Stimulated activated CD4-positive, alpha-beta T cell treated with anti-CD3 and anti-CD28 coated beads, Interleukin-2, amount 100 ng/mL, for 4 hours (primary cell): ENCODE data around the gene CUL2.
"Not testable (repeated sequence)": the region's sequence is repeated elsewhere in the genome, so short reads cannot be mapped to it uniquely, and the experiment has no call there.

Source experiments
- DNase-seq: peaks from one replicate; pipeline ENCODE4 v3.0.0-alpha.2; 2020; ENCODE audit warnings: low read depth

Gene CUL2

DNA sequence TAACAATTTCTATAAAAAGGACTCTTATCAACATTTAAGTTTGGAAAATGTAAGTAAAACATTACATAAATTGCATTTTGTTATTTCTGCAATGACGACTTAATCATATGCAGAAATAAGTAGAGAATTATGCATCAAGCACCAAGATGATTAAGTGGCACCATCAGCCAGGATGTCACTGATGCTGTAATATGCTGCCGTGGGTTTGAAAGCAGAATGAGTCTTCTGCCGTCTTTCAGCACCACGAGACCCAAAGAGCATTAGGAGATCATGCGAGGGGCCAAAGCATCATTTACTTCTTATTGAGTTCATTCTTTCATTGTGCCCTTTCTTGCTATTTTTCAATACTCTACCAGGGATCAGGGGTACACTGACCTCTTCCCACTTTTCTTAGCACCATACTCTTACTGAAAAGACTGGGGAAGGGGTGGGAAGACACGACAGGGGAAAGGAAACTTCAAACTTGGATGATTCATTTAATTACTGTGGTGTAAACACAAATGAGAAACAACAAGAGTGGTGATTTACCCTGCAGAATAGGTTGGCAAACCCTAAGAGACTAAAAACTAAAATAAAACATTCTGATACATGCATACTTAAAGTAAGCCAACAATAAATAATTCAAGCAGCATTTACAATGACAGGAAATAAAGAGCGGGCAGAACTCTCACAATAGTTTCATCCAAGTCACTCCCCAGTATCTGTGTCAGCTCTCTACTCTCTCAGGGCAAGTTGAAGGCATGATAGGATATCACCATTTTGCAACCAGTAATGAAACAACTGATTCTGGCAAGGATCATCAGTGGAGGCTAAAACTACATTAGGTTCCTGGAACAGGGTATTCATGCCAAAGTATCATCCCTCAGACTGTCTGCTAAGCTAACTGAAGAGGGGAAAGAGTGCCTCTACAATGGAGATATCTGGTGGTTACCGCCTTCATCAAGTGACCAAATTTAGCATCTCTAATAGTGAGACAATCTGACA lies 70.8 kb downstream of the CUL2 start:
- DNase-seq, result no peak

DNA sequence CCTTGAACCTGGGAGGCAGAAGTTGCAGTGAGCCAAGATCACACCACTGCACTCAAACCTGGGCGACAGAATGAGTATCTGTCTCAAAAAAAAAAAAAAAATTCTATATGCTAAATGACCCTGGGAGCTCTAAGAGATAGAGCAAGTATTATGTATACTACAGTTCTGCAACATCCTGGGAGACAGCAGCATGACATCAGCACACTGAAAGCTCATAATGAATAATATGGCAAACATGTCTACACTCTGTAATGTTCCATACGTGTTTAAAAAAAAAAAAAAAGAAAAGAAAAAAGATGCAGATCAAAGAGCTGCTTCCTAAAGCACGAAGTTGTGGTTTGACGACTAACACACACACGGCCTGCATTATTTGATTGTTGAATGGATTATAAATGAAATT lies 72.5 kb downstream of the CUL2 start:
- DNase-seq, result no peak

DNA sequence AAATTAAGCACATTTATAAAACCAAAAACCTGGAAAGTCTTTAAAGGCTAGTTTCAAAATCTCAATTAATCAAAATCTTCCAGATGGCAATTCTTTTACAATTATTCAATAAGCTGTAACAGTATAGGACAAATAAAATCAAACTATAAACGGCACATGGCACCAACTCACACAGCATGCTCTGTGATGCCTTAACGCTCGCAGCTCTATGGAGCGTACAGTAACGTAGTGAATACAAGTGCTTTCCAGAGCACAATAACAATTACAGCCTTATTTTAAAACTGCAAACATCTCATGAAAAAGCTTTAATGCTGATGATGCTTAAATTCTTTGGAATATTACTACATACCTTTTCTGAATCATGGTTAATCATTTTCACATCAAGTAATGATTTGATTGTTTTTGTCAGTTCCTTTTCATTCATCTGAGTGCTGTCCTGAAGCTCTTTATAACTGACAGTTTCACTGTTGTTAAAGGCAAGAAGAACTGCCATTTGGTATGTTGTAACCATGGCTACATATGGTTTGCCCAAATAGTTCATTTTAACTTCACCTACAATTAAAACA lies 74.2 kb downstream of the CUL2 start:
- DNase-seq, result no peak

DNA sequence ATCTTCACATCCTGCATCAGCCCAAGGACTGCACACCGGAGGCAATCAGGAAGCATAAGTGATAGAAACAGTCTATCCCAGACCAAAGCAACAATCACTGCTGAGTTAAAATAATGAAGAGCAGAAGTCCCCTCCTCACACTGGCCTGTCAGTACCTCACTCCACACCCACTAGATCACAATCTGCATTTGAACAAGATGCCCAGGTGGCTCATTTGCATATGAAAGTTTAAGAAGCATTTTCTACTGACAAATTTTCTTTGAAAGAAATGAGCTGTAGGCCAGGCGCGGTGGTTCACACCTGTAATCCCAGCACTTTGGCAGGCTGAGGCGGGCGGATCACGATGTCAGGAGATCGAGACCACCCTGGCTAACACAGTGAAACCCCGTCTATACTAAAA lies 77.4 kb downstream of the CUL2 start:
- no peak for DNase-seq

DNA sequence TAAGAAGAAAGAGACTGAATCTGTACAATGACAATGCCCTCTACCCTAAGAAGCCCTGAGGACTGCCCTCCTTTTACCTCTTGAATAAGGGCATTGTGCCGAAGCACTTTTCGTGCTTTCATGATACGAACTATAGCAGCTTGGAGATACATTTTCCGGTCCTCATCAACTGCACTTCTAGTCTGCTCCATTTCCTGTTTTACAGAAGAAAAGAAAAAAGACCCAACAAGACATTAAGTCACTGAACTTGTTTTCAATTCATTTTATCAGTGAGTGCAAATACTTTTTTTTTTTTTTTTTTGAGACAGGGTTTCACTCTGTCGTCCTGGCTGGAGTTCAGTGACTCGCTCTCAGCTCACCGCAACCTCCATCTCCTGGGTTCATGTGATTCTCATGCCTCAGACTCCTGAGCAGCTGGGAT lies 78.4 kb downstream of the CUL2 start:
- DNase-seq, result no peak

DNA sequence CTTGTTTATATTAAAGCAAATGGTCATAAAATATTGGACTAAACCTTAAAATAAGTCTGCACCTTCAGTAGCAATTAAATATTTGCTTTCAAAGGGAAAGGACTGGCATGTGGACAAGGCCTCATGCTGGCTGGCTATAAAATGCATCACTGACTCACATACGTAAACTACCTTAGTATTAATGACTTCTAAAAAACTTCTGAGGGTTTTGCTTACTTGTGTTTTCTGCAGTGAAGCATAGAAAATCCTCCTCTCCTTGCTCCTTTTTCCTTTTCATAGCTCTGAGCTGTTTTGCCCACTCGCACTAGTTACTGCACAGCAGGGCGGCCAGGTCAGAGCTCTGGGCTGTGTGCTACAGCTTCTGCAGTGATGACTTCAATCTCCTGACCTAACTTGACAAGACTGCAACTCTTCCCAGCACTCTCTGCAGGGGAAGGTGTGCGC lies 82.3 kb downstream of the CUL2 start:
- DNase-seq, result no peak

DNA sequence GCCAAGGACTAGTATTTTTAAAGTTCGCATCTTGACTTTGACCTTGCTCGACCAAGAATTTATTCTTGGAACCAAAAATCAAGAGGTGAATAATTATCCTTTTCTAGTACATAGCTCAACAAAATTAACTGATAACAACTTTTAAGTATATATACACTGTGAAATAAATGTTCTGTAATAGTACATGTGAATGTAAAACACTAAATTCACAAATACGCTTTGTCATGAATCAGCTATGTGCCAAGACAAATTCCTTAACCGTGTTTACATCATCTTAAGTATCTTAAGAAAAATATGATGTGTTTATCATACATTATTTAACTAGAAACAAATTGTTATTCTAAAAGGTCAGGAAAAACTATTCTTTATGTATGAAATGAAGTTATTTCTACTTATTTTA lies 83.3 kb downstream of the CUL2 start:
- DNase-seq, result no peak

DNA sequence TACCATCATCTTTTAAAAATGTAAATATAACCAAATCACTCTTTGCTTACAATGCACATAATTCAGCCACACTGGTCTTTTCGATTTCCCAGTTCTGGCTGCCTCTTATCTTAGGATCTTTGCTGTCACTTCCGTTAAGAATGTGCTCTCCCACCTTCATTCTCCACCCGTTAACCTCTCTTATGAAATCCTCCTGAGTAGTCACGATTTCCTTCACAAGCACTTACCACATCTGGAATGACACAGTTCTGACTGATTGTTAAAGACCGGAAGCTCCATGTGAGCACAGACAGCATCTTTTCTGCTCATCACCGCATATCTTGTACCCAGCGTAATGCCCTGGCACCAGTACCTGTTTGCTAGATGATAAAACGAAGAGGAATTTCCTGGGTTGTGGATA lies 84.3 kb downstream of the CUL2 start:
- no peak for DNase-seq

DNA sequence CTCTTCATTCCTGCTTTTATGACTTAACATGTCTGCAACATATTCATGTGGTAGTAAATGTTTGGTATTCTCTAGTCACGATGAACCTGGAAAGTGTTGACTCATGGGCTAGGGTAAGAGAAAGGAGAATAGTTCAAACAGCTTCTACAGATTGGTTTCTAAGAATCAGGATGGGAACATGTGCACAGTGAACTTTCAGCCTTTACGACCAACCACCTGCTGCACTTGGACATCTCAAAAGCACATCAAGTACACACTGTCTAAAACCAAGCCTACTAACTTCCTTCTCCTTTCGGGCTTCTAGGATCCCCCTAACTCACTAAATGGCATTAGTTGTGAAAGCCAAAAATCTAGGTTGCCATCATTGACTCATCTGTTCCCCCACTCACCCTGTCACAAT lies 85.5 kb downstream of the CUL2 start:
- no peak for DNase-seq

DNA sequence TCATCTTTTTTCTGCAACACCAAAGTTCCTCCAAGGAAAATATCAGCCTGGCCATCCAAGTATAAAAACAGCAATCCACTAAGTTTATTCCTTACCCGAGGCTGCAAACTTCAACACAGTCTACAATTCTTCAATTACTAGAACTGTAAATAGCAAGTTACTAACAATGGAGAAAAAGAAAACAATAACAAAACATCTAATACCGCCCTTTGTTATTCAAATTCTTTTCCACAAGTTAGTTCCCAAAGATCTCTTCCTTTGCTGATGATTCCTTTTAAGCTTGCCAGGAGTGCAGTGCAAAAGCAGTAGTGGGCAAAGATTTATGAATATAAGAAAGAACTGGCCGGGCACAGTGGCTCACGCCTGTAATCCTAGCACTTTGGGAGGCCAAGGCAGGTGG lies 86.2 kb downstream of the CUL2 start:
- no peak for DNase-seq

DNA sequence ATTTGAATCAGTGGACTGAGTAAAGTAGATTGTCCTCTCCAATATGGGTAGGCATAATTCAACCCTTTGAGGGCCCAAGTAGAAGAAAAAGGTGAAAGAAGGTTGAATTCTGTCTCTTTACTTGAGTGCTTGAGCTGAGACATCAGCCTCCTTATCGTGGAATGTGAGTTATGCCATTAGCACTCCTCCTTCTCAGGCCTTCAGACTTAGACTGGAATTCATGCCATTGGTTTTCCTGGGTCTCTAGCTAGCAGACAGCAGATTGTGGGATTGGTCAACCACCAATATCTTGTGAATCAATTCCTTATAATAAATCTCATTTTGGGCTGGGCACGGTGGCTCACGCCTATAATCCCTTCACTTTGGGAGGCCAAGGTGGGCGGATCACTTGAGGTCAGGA lies 89.2 kb downstream of the CUL2 start:
- DNase-seq, result no peak

DNA sequence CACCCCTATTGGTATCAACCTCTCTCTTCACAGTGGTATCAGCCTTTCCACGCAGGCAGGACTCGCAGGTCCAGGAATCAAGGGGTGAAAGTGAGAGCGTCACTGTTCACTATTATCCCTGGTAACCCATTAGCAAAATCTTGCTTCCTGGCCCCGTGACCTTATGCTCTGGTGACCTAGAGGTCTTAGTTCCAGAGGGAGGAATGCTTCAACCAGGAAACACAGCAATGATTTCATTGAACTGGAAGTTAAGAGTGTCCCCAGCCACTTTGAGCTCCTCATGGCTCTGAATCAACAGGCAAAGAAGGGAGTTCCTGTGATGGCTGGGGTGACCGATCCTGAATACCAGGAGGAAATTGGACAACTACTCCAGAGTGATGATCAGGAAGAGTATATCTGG lies 90.6 kb downstream of the CUL2 start:
- no peak for DNase-seq

DNA sequence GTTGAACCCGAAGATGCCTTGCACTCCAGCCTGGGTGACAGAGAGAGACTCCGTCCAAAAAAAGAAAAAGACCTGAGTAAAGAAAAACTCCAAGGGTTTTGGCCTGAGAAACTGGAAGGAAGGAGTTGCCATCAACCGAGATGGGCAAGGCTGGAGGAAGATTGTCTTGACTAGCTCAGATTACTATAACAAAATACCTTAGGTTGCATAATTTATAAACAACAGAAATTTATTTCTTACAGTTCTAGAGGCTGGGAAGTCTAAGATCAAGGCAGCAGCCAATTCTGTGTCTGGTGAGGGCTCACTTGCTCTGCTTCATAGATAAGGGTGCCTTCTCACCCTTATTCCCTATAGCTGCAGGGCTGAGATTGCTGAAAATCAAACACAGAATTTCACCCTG lies 91.2 kb downstream of the CUL2 start:
- no peak for DNase-seq

DNA sequence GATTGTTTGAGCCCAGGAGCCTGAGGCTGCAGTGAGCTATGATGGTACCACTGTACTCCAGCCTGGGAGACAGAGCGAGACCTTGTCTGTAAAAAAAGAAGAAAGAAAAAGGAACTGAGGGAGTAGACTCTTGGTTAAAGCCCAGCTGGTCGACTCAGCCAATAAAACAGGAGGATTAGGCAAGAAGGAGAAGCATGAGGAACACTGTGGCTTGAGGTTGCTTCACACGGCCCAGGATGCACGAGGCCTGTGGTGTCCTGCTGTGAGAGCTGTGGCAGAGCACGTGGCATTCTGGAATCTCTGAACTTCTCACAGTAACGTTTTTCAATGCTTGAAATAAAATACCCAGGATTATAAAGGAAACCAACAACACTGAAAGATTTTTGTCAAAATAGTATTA lies 93.3 kb downstream of the CUL2 start:
- DNase-seq, result no peak

DNA sequence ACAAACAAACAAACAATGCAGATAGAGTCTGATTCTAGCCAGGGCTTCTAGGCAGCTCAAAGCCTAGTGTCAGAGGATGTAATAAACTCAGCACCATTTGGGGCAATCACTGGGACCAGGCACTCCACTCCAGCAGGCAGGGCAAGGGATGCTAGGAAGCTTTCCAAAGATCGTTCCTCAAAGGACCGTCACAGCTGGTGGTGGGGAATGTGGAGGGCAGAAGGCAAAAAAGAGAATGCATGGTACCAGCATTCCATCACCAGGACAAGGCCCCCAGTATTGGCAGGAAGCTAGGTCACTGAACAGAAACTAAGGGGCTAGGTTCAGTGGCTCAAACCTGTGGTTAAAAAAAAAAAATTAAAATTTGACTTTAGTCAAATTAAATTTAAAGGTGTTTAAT lies 94.2 kb downstream of the CUL2 start:
- no peak for DNase-seq

DNA sequence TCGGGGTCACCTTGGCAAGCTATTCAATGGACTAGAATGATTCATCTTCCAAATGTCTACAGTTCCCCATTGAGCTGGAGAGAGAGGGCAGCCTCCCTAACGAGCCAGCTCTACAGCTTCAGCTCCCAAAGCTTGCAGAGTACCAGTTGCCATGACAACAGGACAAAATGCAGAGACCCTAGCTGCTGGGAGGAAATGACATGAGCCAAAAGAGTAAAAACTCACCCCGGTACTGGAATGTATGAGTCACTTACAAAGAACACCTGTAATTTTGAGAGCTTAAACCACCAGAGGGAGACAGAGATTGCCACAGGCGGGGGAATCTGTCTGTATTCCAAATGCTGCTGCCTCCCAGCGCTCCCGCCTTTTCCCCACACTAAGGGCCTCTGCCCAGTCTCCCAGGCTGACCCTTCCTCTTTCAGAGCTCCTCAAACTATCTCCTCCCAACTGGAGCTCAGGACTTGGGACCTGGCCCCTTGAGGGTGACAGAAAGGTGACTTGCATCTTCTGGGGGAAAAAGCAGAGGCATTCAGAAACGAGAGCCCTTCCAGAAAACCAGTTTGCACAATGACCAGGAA lies 95.5 kb downstream of the CUL2 start:
- peak; percentile 52 for DNase-seq

DNA sequence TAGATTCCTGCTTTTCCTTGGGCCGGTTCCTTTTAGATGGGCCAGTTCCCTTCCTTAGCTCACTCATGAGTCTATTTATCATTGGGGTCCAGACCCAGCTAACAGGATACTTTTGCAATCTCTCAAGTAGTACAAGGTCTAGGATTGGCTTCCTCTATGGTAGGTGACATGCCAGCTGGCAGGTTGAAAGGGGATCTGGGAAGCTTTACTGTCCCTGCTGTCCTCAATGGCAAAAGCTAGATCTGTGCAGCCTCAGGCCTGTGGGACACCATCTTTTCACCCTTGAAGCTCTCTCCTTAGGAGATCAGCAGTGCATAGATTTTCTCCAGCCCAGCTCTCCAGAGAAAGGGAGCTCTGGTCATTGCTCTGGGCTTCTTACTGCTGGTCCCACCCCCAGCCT lies 96.4 kb downstream of the CUL2 start:
- DNase-seq, result no peak

DNA sequence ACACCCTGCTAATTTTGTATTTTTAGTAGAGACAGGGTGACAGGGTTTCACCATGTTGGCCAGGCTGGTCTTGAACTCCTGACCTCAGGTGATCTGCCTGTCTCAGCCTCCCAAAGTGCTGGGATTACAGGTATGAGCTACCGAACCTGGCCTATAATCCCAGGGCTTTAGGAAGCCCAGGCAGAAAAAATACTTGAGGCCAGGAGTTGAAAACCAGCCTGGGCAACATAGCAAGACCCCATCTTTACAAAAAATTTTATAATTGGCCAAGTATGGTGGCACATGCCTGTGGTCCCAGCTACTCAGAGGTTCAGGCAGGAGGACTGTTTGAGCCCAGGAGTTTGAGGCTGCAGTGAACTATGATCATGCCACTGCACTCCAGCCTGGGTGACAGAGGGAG lies 99.0 kb downstream of the CUL2 start:
- DNase-seq, result not testable (repeated sequence)

DNA sequence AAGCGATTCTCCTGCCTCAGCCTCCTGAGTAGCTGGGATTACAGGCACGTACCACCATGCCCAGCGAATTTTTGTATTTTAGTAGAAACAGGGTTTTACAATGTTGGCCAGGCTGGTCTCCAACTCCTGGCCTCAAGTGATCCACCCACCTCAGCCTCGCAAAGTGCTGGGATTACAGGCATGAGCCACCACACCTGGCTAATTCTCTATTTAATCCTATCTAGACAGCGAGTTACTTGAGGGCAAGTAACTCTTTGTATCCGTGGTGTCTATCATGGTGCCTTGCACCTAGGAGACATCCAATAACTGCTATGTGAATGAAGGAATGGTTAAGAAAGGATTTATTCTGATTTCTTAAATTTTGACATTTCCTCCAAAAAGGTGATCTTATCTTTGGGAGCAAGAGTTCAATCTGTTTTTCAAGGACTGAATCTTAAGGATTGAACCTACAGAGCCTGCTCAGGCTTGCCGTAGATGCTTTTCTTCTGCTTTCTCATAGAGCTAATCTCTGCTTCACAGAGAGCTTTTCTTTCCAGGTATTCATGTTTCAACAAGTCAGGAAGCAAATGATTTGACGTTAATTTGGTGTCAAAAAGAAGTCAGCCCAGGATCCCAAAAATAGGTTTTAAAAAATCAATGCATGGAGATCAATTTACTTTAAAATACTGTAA lies 101.6 kb downstream of the CUL2 start:
- no peak for DNase-seq

DNA sequence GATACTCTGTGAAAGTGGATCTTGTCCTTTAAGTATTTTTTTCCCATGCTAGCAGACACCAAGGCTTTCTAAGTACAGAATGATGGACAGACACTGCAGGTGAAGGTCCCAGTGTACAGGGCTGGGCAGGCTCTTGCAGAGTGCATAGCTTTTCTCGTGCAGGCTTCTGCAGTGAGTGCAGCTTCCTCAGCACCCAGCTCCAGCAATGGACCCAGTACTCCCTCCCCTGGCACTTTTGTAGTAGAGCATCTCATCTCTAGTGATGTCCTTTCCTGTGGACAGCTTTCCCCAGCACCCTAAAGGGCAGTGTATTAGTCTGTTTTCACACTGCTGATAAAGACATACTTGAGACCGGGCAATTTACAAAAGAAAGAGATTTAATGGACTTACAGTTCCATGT lies 104.3 kb downstream of the CUL2 start:
- no peak for DNase-seq

DNA sequence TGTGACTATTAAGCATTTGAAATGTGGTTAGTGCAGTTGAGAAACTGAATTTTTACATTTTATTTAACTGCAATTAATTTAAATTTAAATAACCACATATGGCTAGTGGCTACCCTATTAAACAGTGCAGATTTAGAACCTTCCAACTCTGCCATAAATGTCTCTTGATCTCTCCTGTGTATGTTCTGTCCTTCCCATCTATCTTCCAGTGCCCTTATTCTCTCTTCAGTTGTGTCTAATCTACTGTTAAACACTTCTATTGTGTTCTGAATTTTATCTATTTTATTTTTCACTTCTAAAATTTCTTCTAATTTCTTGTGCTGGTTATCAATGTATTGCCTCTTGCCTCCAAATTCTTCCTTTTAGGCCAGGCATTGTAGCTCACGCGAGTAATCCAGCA lies 105.0 kb downstream of the CUL2 start:
- no peak for DNase-seq

DNA sequence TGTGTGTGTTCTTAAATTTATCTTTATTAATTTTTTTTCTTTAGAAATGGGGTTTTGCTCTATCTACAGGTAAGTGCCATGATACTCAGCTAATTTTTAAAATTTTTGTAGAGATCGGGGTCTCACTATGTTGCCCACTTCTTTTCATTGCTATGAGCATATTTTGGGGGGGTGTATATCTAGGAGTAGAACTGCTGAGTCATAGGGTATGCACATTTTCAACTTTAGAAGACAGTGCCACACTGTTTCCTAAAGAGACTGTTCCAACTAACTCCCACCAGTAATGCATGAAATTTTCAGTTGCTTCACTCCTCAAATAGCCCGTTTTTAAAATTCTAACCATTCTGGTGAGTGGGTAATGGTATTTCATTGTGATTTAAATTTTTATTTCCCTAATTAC lies 108.3 kb downstream of the CUL2 start:
- no peak for DNase-seq

DNA sequence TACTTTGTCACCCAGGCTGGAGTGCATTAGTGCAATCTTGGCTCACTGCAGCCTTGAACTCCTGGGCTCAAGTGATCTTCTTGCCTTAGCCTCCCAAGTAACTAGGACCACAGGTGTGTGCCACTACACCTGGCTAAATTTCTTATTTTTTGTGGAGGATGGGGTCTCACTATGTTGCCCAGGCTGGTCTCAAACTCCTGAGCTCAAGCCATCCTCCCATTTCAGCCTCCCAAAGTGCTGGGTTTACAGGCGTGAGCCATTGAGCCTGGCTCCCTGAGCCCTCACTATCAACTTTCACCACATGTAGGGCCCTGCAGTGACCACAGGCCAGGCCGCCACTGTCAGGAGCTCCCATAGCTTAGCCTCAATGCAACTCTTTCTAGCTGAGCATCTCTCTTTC lies 110.2 kb downstream of the CUL2 start:
- DNase-seq, result no peak
